Ishikawa (cell line): Measurements from ENCODE around the gene IFT74.

Experiments used
- CEBPB ChIP-seq: IDR thresholded peaks from 2 replicates; pipeline ENCODE4 v1.6.1; 2012
- CREB1 ChIP-seq: IDR thresholded peaks from 2 replicates; pipeline ENCODE4 v1.6.1; 2012; ENCODE audit warnings: low read depth
- EGR1 ChIP-seq: IDR thresholded peaks from 2 replicates; pipeline ENCODE4 v1.6.1; 2012
- EP300 ChIP-seq: IDR thresholded peaks from 2 replicates; pipeline ENCODE4 v1.6.1; 2012; ENCODE audit warnings: borderline replicate concordance
- FOXM1 ChIP-seq: IDR thresholded peaks from 2 replicates; pipeline ENCODE4 v1.6.1; 2012; ENCODE audit warnings: low read depth, borderline replicate concordance
- RAD21 ChIP-seq: IDR thresholded peaks from 2 replicates; pipeline ENCODE4 v1.6.1; 2012; ENCODE audit warnings: low read depth
- TAF1 ChIP-seq: IDR thresholded peaks from 2 replicates; pipeline ENCODE4 v1.6.1; 2012; ENCODE audit warnings: low read depth, mild to moderate bottlenecking
- TCF12 ChIP-seq: IDR thresholded peaks from 2 replicates; pipeline ENCODE4 v1.6.1; 2012; ENCODE audit warnings: low read depth
- TEAD4 ChIP-seq: IDR thresholded peaks from 2 replicates; pipeline ENCODE4 v1.6.1; 2012
- USF1 ChIP-seq: IDR thresholded peaks from 2 replicates; pipeline ENCODE4 v1.6.1; 2012
- YY1 ChIP-seq: IDR thresholded peaks from 2 replicates; pipeline ENCODE4 v1.6.1; 2012; ENCODE audit warnings: low read depth
- TF ChIP-seq, protein P1 (sequence below): IDR thresholded peaks from 2 replicates; pipeline ENCODE4 v1.6.1; 2012
- TF ChIP-seq, protein P2 (sequence below): IDR thresholded peaks from 2 replicates; pipeline ENCODE4 v1.6.1; 2012; ENCODE audit warnings: low read depth, mild to moderate bottlenecking

DNA sequence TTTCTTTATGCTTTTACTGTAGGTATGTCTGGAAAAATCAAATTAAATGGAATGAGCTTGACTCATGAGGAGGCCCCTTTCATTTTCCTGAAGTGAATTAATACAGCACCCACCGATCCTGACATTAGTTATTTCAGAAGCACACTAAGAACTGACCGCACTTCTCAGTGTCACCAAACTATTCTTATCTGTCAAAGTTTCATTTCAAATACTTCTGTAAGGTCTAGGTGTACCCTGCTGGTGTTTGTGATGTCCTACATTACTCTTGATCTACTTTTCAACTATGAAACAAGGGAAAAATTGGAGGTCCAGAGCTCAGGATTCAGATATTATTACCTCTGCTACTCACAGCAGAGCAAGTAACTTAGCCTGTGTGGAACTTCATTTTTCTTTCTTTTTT is 151.0 kb downstream of the IFT74 start:
- no peak for TF ChIP-seq EGR1
- TF ChIP-seq, protein P1, sequence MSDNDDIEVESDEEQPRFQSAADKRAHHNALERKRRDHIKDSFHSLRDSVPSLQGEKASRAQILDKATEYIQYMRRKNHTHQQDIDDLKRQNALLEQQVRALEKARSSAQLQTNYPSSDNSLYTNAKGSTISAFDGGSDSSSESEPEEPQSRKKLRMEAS: no peak
- no peak for TF ChIP-seq YY1
- no peak for TF ChIP-seq EP300
- TF ChIP-seq TAF1: no peak
- no peak for TF ChIP-seq TCF12
- no peak for TF ChIP-seq CREB1
- TF ChIP-seq USF1: no peak
- no peak for TF ChIP-seq RAD21
- TF ChIP-seq FOXM1: no peak
- TF ChIP-seq, protein P2, sequence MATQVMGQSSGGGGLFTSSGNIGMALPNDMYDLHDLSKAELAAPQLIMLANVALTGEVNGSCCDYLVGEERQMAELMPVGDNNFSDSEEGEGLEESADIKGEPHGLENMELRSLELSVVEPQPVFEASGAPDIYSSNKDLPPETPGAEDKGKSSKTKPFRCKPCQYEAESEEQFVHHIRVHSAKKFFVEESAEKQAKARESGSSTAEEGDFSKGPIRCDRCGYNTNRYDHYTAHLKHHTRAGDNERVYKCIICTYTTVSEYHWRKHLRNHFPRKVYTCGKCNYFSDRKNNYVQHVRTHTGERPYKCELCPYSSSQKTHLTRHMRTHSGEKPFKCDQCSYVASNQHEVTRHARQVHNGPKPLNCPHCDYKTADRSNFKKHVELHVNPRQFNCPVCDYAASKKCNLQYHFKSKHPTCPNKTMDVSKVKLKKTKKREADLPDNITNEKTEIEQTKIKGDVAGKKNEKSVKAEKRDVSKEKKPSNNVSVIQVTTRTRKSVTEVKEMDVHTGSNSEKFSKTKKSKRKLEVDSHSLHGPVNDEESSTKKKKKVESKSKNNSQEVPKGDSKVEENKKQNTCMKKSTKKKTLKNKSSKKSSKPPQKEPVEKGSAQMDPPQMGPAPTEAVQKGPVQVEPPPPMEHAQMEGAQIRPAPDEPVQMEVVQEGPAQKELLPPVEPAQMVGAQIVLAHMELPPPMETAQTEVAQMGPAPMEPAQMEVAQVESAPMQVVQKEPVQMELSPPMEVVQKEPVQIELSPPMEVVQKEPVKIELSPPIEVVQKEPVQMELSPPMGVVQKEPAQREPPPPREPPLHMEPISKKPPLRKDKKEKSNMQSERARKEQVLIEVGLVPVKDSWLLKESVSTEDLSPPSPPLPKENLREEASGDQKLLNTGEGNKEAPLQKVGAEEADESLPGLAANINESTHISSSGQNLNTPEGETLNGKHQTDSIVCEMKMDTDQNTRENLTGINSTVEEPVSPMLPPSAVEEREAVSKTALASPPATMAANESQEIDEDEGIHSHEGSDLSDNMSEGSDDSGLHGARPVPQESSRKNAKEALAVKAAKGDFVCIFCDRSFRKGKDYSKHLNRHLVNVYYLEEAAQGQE: no peak
- TF ChIP-seq TEAD4: no peak
- no peak for TF ChIP-seq CEBPB
